Measurements from ENCODE around the gene RAB43.
A peak's percentile ranks its signal among the peaks of the same experiment; 100 is the strongest.
"Not testable (repeated sequence)": the region's sequence is repeated elsewhere in the genome, so short reads cannot be mapped to it uniquely, and the experiment has no call there.

RAB43 gene

GRCh38 chr3:129121016-129121791 is 400 bp downstream of the RAB43 start:
- no peak for DNase-seq

GRCh38 chr3:129120254-129121004 is 1.2 kb downstream of the RAB43 start:
- peak; percentile 14 for DNase-seq

GRCh38 chr3:129119365-129120100 is 2.1 kb downstream of the RAB43 start:
- DNase-seq: peak; percentile 17

- no peak for DNase-seq
Measured at GRCh38 chr3:129118745-129119144, 2.9 kb downstream of the RAB43 start.

GRCh38 chr3:129117134-129117533 is 4.5 kb downstream of the RAB43 start:
- DNase-seq: no peak

GRCh38 chr3:129116482-129116946 is 5.1 kb downstream of the RAB43 start:
- peak; percentile 12 for DNase-seq

GRCh38 chr3:129114455-129114854 is 7.1 kb downstream of the RAB43 start:
- no peak for DNase-seq

GRCh38 chr3:129112308-129113052 is 9.1 kb downstream of the RAB43 start:
- no peak for DNase-seq

GRCh38 chr3:129111076-129111780 is 10.4 kb downstream of the RAB43 start:
- not testable (repeated sequence) for DNase-seq

- peak; percentile 50 for DNase-seq
Measured at GRCh38 chr3:129107793-129108192, 13.8 kb downstream of the RAB43 start.

- DNase-seq: peak; percentile 14
Measured at GRCh38 chr3:129106866-129107565, 14.6 kb downstream of the RAB43 start.

GRCh38 chr3:129106320-129106719 is 15.3 kb downstream of the RAB43 start:
- DNase-seq: no peak

GRCh38 chr3:129105862-129106261 is 15.7 kb downstream of the RAB43 start:
- DNase-seq: no peak

- DNase-seq: no peak
Measured at GRCh38 chr3:129104498-129105079, 17.0 kb downstream of the RAB43 start.

- DNase-seq: no peak
Measured at GRCh38 chr3:129104051-129104450, 17.6 kb downstream of the RAB43 start.

- DNase-seq: no peak
Measured at GRCh38 chr3:129103296-129103695, 18.3 kb downstream of the RAB43 start.

GRCh38 chr3:129101370-129102138 is 20.1 kb downstream of the RAB43 start:
- no peak for DNase-seq

- no peak for DNase-seq
Measured at GRCh38 chr3:129100274-129100673, 21.3 kb downstream of the RAB43 start.

- DNase-seq: no peak
Measured at GRCh38 chr3:129095285-129095684, 26.3 kb downstream of the RAB43 start.

- DNase-seq: not testable (repeated sequence)
Measured at GRCh38 chr3:129088312-129088711, 33.3 kb downstream of the RAB43 start.
